Measurements from ENCODE around the gene PMEPA1. TPM values are rescaled to one million over a fixed set of nuclear protein-coding genes. Genes with fewer than 3 reads are reported as not detected.

The PMEPA1 gene
- total and polyA plus RNA-seq, 4 donors = 14.3 to 30.5 (median 19.7) TPM

DNA sequence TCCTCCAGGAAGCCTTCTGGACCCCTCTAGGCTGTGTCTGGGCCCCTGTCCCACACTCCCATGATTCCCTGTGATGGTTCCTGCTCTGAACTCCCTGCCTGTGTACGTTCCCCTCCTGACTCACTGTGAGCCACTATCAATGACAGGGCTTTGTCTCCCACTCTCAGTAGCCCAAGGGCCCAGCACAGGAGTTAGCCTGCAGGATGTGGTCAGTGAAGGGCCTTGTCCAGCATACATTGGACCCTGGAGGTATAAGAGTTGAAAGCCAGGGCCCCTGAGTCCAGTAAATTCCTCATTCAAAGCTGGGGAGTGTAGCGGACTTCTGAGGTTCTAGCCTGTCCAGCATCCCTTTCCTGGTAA is 108.6 kb downstream of the PMEPA1 start:
- no peak overlapping the region for H3K4me3 ChIP-seq (ENCODE audit: low read depth, low read length)
- no peaks in the 10 kb centered on the region for H3K36me3 ChIP-seq (ENCODE audit: control insufficient read depth, insufficient read depth, low read length)
- peaks cover 13% of the 10 kb centered on the region for H3K4me1 ChIP-seq (ENCODE audit: control insufficient read depth, insufficient read depth, low read length)
- 86% methylated on average over 2 of the region's 2 CpGs for whole genome bisulfite sequencing (ENCODE audit: insufficient coverage)
- DNase-seq (ENCODE audit: low read depth in 4 of 6, low spot score in 6 of 6) = no peak
- no peak overlapping the region for H3K27ac ChIP-seq (ENCODE audit: low read depth, low read length)
- no peaks in the 10 kb centered on the region for H3K9me3 ChIP-seq (ENCODE audit: control insufficient read depth, insufficient read depth, low read length)
- peaks cover 2% of the 10 kb centered on the region for H3K27me3 ChIP-seq (ENCODE audit: control insufficient read depth, insufficient read depth, low read length)

- DNase-seq (ENCODE audit: low read depth in 4 of 6, low spot score in 6 of 6) = peak in 1 of 6 donors; percentile 45
- Histone ChIP-seq H3K36me3 (ENCODE audit: control insufficient read depth, insufficient read depth, low read length) (no peaks in the 10 kb centered on the region), H3K9me3 (ENCODE audit: control insufficient read depth, insufficient read depth, low read length) (no peaks in the 10 kb centered on the region), H3K27ac (ENCODE audit: low read depth, low read length) (no peak overlapping the region), H3K27me3 (ENCODE audit: control insufficient read depth, insufficient read depth, low read length) (peaks cover 2% of the 10 kb centered on the region), H3K4me1 (ENCODE audit: control insufficient read depth, insufficient read depth, low read length) (peaks cover 13% of the 10 kb centered on the region), H3K4me3 (ENCODE audit: low read depth, low read length) (no peak overlapping the region)
- 93% methylated on average over 6 of the region's 13 CpGs for WGBS (ENCODE audit: insufficient coverage)
Measured at GRCh38 chr20:57600320-57601210, 109.2 kb downstream of the PMEPA1 start.

- H3K4me1 ChIP-seq (ENCODE audit: control insufficient read depth, insufficient read depth, low read length) = peaks cover 18% of the 10 kb centered on the region
- H3K36me3 ChIP-seq (ENCODE audit: control insufficient read depth, insufficient read depth, low read length) = no peaks in the 10 kb centered on the region
- no peak overlapping the region for H3K27ac ChIP-seq (ENCODE audit: low read depth, low read length)
- H3K27me3 ChIP-seq (ENCODE audit: control insufficient read depth, insufficient read depth, low read length) = peaks cover 4% of the 10 kb centered on the region
- no peak overlapping the region for H3K4me3 ChIP-seq (ENCODE audit: low read depth, low read length)
- DNase-seq (ENCODE audit: low read depth in 4 of 6, low spot score in 6 of 6) = no peak
- H3K9me3 ChIP-seq (ENCODE audit: control insufficient read depth, insufficient read depth, low read length) = no peaks in the 10 kb centered on the region
- 83% methylated on average over 3 of the region's 5 CpGs for WGBS (ENCODE audit: insufficient coverage)
Measured at GRCh38 chr20:57598491-57598890, 111.3 kb downstream of the PMEPA1 start.

Other genes starting within 250 kb of the PMEPA1 start
- under 1 TPM; 0.20 to 0.28 TPM for gene CTCFL, start 184.9 kb downstream of the PMEPA1 start, total RNA-seq
- gene CTCFL, start 184.9 kb downstream of the PMEPA1 start, polyA plus RNA-seq (ENCODE audit: insufficient read length in 2 of 2) = under 1 TPM; 0.24 to 0.27 TPM
- gene PCK1, start 148.9 kb downstream of the PMEPA1 start, total RNA-seq = under 1 TPM; 0.50 to 0.66 TPM
- under 1 TPM; 0.30 to 0.90 TPM for gene PCK1, start 148.9 kb downstream of the PMEPA1 start, polyA plus RNA-seq (ENCODE audit: insufficient read length in 2 of 2)
- under 1 TPM; 0.06 to 0.20 TPM for gene ZBP1, start 89.6 kb downstream of the PMEPA1 start, total RNA-seq
- gene ZBP1, start 89.6 kb downstream of the PMEPA1 start, polyA plus RNA-seq (ENCODE audit: insufficient read length in 2 of 2) = under 1 TPM in 1 of 2 donors, not detected in 1; 0.14 TPM

Data from spinal cord (tissue), 10 donors.